Measurements from ENCODE around the gene INTS15. TPM values are rescaled to one million over a fixed set of nuclear protein-coding genes. Genes with fewer than 3 reads are reported as not detected.

The INTS15 gene
- total and polyA plus RNA-seq, 9 of the 15 experiments (the other 6 are each of a cell fraction or from before 2014, with no cell fraction given): 0.52 to 28.9 (median 11.6) TPM

DNA sequence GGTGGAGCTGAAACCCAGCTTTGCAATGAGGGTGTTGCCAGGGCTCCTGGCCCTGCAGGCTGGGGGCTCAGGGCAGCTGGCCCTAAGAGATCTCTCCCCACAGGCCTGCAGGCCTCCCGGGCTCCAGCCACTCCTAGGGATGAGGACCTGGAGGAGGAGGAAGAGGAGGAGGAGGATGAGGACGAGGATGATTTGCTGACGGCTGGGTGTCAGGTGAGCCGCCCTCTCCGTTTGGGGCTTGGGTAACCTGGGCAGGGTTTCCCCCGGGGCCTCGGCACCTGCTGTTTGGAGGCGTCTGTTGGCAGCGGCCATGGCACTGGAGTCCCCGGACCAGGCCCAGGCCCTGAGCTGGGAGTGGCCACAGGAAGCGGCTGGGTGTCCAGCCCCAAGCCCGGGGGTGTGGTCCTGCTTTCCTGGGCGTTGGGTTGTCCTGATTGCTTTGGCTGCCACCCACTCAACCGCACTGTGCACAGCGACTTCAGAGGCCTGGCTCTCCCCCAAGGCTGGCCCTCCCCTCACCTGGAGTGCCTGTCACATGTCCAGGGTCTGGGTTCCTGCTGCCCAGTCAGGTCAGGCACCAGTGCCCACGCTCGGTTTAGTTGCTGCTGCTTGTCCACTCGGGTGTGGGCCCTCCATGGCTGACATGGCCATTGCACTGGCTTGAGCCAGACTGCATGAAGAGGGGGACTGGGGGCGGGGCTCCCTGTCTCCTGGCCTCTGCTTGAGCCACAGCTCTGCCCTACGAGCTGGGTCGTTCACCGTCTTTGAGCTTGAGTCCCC lies 53.2 kb downstream of the INTS15 start:
- peaks cover 49% of the 10 kb centered on the region for H3K79me2 ChIP-seq (ENCODE audit: control insufficient read depth, insufficient read depth, low read length)
- H3K36me3 ChIP-seq (ENCODE audit: control insufficient read depth, insufficient read depth, low read length): peaks cover 89% of the 10 kb centered on the region
- no peak overlapping the region for H3K27ac ChIP-seq (ENCODE audit: extremely low read depth, low read depth, low read length)
- ChIA-PET POLR2A (no interaction called here), CTCF (ENCODE audit: low intra/inter-chr PET ratio) (no interaction called here)
- H3K9me3 ChIP-seq (replicated peaks; ENCODE audit: control insufficient read depth, insufficient read depth, low read depth, low read length): peaks cover 6% of the 10 kb centered on the region; the same call in 1 of the 2 replicates
- no peaks in the 10 kb centered on the region for H3K27me3 ChIP-seq (ENCODE audit: control insufficient read depth in 2 of 2, insufficient read depth in 2 of 2, low read length in 2 of 2)
- peak overlapping the region in 1 of 2 experiments; percentile 17; a peak in 1 of 4 replicates for H3K9ac ChIP-seq (ENCODE audit: insufficient read depth in 1 of 2, low read depth in 2 of 2, low read length in 2 of 2)
- intact Hi-C loops (cut with micrococcal nuclease): no loop called here
- no peak for TF ChIP-seq ID3 (CRISPR knock-in tag; IDR thresholded peaks at IDR 0.05)
- no peak for TF ChIP-seq ID3 (tag; IDR thresholded peaks at IDR 0.05)
- TF ChIP-seq EGR1 (conservative IDR thresholded peaks at IDR 0.05): 0 out of 2 replicates have a peak, but pooled peaks have one; percentile 16
- no peak for TF ChIP-seq MEIS2 (IDR thresholded peaks at IDR 0.05; ENCODE audit: partially characterized antibody)
- peak; percentile 56 for TF ChIP-seq POLR2G (IDR thresholded peaks at IDR 0.05; ENCODE audit: low read depth, low read length)
- TF ChIP-seq FUS (optimal IDR thresholded peaks at IDR 0.05; ENCODE audit: low read depth, low read length): no peak
- TF ChIP-seq PML (IDR thresholded peaks at IDR 0.05; ENCODE audit: low read length): no peak
- no peak for TF ChIP-seq YY1 (IDR thresholded peaks at IDR 0.05; ENCODE audit: borderline replicate concordance in 1 of 3, control insufficient read depth in 1 of 3, extremely low read depth in 1 of 3, insufficient read depth in 3 of 3, insufficient read length in 1 of 3, insufficient replicate concordance in 2 of 3, low read depth in 1 of 3, low read length in 2 of 3)
- no peak for TF ChIP-seq MIER1 (IDR thresholded peaks at IDR 0.05; ENCODE audit: low read depth)
- TF ChIP-seq TGIF2 (CRISPR knock-in tag; IDR thresholded peaks at IDR 0.05): no peak
- TF ChIP-seq RBFOX2 (IDR thresholded peaks at IDR 0.05; ENCODE audit: low read depth, low read length): peak; percentile 43; the same call in 1 of the 2 replicates
- TF ChIP-seq, protein P1, sequence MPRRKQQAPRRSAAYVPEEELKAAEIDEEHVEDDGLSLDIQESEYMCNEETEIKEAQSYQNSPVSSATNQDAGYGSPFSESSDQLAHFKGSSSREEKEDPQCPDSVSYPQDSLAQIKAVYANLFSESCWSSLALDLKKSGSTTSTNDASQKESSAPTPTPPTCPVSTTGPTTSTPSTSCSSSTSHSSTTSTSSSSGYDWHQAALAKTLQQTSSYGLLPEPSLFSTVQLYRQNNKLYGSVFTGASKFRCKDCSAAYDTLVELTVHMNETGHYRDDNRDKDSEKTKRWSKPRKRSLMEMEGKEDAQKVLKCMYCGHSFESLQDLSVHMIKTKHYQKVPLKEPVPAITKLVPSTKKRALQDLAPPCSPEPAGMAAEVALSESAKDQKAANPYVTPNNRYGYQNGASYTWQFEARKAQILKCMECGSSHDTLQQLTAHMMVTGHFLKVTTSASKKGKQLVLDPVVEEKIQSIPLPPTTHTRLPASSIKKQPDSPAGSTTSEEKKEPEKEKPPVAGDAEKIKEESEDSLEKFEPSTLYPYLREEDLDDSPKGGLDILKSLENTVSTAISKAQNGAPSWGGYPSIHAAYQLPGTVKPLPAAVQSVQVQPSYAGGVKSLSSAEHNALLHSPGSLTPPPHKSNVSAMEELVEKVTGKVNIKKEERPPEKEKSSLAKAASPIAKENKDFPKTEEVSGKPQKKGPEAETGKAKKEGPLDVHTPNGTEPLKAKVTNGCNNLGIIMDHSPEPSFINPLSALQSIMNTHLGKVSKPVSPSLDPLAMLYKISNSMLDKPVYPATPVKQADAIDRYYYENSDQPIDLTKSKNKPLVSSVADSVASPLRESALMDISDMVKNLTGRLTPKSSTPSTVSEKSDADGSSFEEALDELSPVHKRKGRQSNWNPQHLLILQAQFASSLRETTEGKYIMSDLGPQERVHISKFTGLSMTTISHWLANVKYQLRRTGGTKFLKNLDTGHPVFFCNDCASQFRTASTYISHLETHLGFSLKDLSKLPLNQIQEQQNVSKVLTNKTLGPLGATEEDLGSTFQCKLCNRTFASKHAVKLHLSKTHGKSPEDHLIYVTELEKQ (CRISPR knock-in tag; IDR thresholded peaks at IDR 0.05): no peak
- no peak overlapping the region for H3K4me2 ChIP-seq (ENCODE audit: insufficient read depth, low read length)
- BruUV-seq (replicated peaks): no TSS peak
- no peaks in the 10 kb centered on the region for H4K20me1 ChIP-seq (replicated peaks; ENCODE audit: control insufficient read depth, insufficient read depth, low read length)
- in situ Hi-C loops (cut with MboI): no loop called here
- H3K4me1 ChIP-seq (replicated peaks in 1 of 2; ENCODE audit: control insufficient read depth in 2 of 2, insufficient read depth in 2 of 2, low read length in 2 of 2): peaks cover 19 to 46% of the 10 kb centered on the region in 2 experiments; a peak in 4 of 5 replicates
- no peak overlapping the region for H2AFZ ChIP-seq (ENCODE audit: low read depth, low read length)
- ATAC-seq (no peak), FAIRE-seq (no peak), DNase-seq (ENCODE audit: extremely low read depth in 1 of 4, low spot score in 3 of 4) (no peak)
- peaks cover 2% of the 10 kb centered on the region for H3K9me1 ChIP-seq (ENCODE audit: control insufficient read depth, insufficient read depth, low read length)
- 92% methylated on average over 16 of the region's 22 CpGs for WGBS (ENCODE audit: insufficient coverage, low coverage, missing lambda C conversion rate)
- H3K4me3 ChIP-seq: no peak overlapping the region

Data from K562 (cell line).